Endothelial cell of umbilical vein (primary cell): Measurements from ENCODE around the gene FAM184B. TPM values are rescaled to one million over a fixed set of nuclear protein-coding genes. Genes with fewer than 3 reads are reported as not detected.

Experiments used
- BruUV-seq: library from RNA; stranded (reverse); fragments of 400-500 nt; replicated peaks from 2 replicates; lab custom pipeline; 2021; lab: Mats Ljungman, UMichigan
- CTCF ChIA-PET: fragments of 300-600, 350-600 bp; sonication (Branson Sonifier 250); formaldehyde crosslinking; loops from one replicate; lab custom pipeline; 2021; ENCODE audit warnings: antibody characterized with exemption, inconsistent platforms; lab: Charles Lee
- POLR2A ChIA-PET: fragments of 300-600, 350-600 bp; sonication (Branson Sonifier 250); formaldehyde crosslinking; loops from one replicate; lab custom pipeline; 2021; ENCODE audit warnings: antibody characterized with exemption, inconsistent platforms; lab: Charles Lee
- DNase-seq: peaks from one replicate; pipeline ENCODE4 v3.0.0-alpha.2; 2011; ENCODE audit warnings: low read depth, low spot score
- FAIRE-seq: peaks from 2 replicates; lab custom pipeline; 2011; peaks lifted over from hg19 to GRCh38; lab: Jason Lieb, UNC
- H2AFZ ChIP-seq: 2 replicates; pipeline ENCODE4 v1.6.0; 2012; ENCODE audit warnings: low read depth, low read length, control low read depth, inconsistent platforms
- H3K27ac ChIP-seq: 2 replicates; pipeline ENCODE4 v1.5.1; 2011; ENCODE audit warnings: low read depth, mild to moderate bottlenecking, control low read depth, low read length, moderate library complexity; ENCODE audit not compliant: insufficient read depth
- H3K27me3 ChIP-seq, 2 experiments: 2 replicates each; pipeline versions ENCODE4 v1.6.0 to v1.6.1; 2011; ENCODE audit warnings: low read length in 2 of 2, mixed read lengths in 1 of 2; ENCODE audit not compliant: control insufficient read depth in 2 of 2, insufficient read depth in 2 of 2
- H3K36me3 ChIP-seq, 2 experiments: 2 replicates in 1 of 2; 3 replicates in 1 of 2; pipeline ENCODE4 v1.5.1; 2011; ENCODE audit warnings: low read length in 2 of 2, mild to moderate bottlenecking in 1 of 2, moderate library complexity in 1 of 2; ENCODE audit not compliant: control insufficient read depth in 2 of 2, insufficient read depth in 2 of 2; ENCODE audit errors: extremely low read depth in 1 of 2
- H3K4me1 ChIP-seq: 3 replicates; pipeline ENCODE4 v1.5.1; 2011; ENCODE audit warnings: mild to moderate bottlenecking, low read length; ENCODE audit not compliant: control insufficient read depth, insufficient read depth; ENCODE audit errors: extremely low read depth
- H3K4me2 ChIP-seq: 2 replicates; pipeline ENCODE4 v1.6.1; 2011; ENCODE audit warnings: low read length, control low read depth, mixed read lengths; ENCODE audit not compliant: insufficient read depth
- H3K4me3 ChIP-seq, 3 experiments: fragments of 200-600 bp in 1 of 3; sonication (generic), shearing (Covaris generic) in 1 of 3; replicated peaks in 1 of 3; 2 replicates each; pipeline ENCODE4 v1.5.1; 2011 to 2016; ENCODE audit warnings: control low read depth in 3 of 3, low read length in 3 of 3, mild to moderate bottlenecking in 2 of 3, inconsistent platforms in 1 of 3, low read depth in 1 of 3, moderate library complexity in 1 of 3; ENCODE audit not compliant: insufficient read depth in 1 of 3
- H3K79me2 ChIP-seq: 2 replicates; pipeline ENCODE4 v1.6.0; 2012; ENCODE audit warnings: low read length, inconsistent platforms; ENCODE audit not compliant: control insufficient read depth, insufficient read depth
- H3K9ac ChIP-seq: replicated peaks from 2 replicates; pipeline ENCODE3; 2011; ENCODE audit warnings: low read length, control low read depth; ENCODE audit not compliant: insufficient read depth; ENCODE audit errors: extremely low read depth
- H3K9me1 ChIP-seq: replicated peaks from 3 replicates; pipeline ENCODE4 v1.6.0; 2011; ENCODE audit warnings: mild to moderate bottlenecking, low read length; ENCODE audit not compliant: control insufficient read depth, insufficient read depth; ENCODE audit errors: extremely low read depth
- H3K9me3 ChIP-seq: replicated peaks from 2 replicates; pipeline ENCODE4 v1.5.1; 2012; ENCODE audit warnings: low read length, inconsistent platforms; ENCODE audit not compliant: control insufficient read depth, insufficient read depth
- H4K20me1 ChIP-seq: replicated peaks from 2 replicates; pipeline ENCODE3; 2011; ENCODE audit warnings: mild to moderate bottlenecking, low read length; ENCODE audit not compliant: control insufficient read depth, insufficient read depth; ENCODE audit errors: extremely low read depth
- CTCF ChIP-seq, 2 donors: IDR thresholded peaks; 1 replicate in 1 of 2; 2 replicates in 1 of 2; pipeline ENCODE4 v1.5.1; 2011; ENCODE audit warnings: low read length in 2 of 2, mild to moderate bottlenecking in 2 of 2, moderate library complexity in 2 of 2, control low read depth in 1 of 2, inconsistent platforms in 1 of 2, low read depth in 1 of 2; ENCODE audit not compliant: insufficient read depth in 1 of 2; ENCODE audit errors: extremely low read depth in 1 of 2
- EZH2 ChIP-seq: IDR thresholded peaks from 2 replicates; pipeline ENCODE4 v1.6.1; 2012; ENCODE audit warnings: borderline replicate concordance, low read depth, mild to moderate bottlenecking, moderate library complexity, low read length, inconsistent platforms; ENCODE audit not compliant: severe bottlenecking
- FOS ChIP-seq: IDR thresholded peaks from 2 replicates; pipeline ENCODE4 v1.6.1; 2011; ENCODE audit warnings: mild to moderate bottlenecking, low read length, moderate library complexity, borderline replicate concordance; ENCODE audit not compliant: insufficient read depth
- GATA2 ChIP-seq: IDR thresholded peaks from 2 replicates; pipeline ENCODE4 v1.7.0; 2011; ENCODE audit warnings: low read depth, mild to moderate bottlenecking, moderate library complexity, mixed read lengths, low read length; ENCODE audit not compliant: insufficient read length, insufficient read depth
- JUN ChIP-seq: IDR thresholded peaks from 2 replicates; pipeline ENCODE4 v1.6.1; 2011; ENCODE audit warnings: borderline replicate concordance, low read depth; ENCODE audit not compliant: insufficient read length, insufficient read depth
- MAX ChIP-seq: IDR thresholded peaks from 2 replicates; pipeline ENCODE4 v1.6.1; 2011; ENCODE audit not compliant: insufficient read depth, insufficient read length
- MYC ChIP-seq: IDR thresholded peaks from one replicate; pipeline ENCODE4 v1.6.1; 2011; ENCODE audit warnings: mild to moderate bottlenecking, low read depth, low read length
- POLR2A ChIP-seq: IDR thresholded peaks from 2 replicates; pipeline ENCODE4 v1.6.1; 2012; ENCODE audit warnings: low read depth, mild to moderate bottlenecking, control low read depth, low read length
- POLR2AphosphoS5 ChIP-seq: IDR thresholded peaks from 2 replicates; pipeline ENCODE4 v1.6.1; 2012; ENCODE audit warnings: low read depth, mild to moderate bottlenecking, control low read depth, low read length, moderate library complexity; ENCODE audit not compliant: insufficient read depth
- dilution Hi-C: fragments of 300-500 bp; cut with MboI; formaldehyde crosslinking; loops from one replicate; pipeline ENCODE4 v1.15.0; 2019; ENCODE audit warnings: low sequenced_read_pairs; ENCODE audit not compliant: extremely low pct_ligation_motif_present
- intact Hi-C: fragments of 100-400 bp; cut with micrococcal nuclease; formaldehyde crosslinking; loops from one replicate; pipeline ENCODE4 v1.10.0; 2022
- polyA plus RNA-seq, 4 experiments: library from polyadenylated mRNA; depleted of rRNA in 3 of 4; stranded (reverse) in 3 of 4; unstranded in 1 of 4; fragments of >200 nt; gene quantifications; 2 replicates each; pipeline versions ENCODE4 v1.2.1 to v1.2.3, GENCODE V29; 2011 to 2012; ENCODE audit warnings: missing spikeins in 1 of 4
- total RNA-seq: library from RNA; stranded (reverse); gene quantifications from 2 replicates; pipeline ENCODE4 v1.2.3, GENCODE V29; 2021

Gene FAM184B
- total and polyA plus RNA-seq, 2 donors (not counting 3 experiments of a cell fraction or from before 2014, with no cell fraction given): not detected

- Histone ChIP-seq H2AFZ (no peak overlapping the region), H3K27me3 (no peaks in the 10 kb centered on the region), H4K20me1 (no peaks in the 10 kb centered on the region), H3K9me3 (no peaks in the 10 kb centered on the region), H3K79me2 (no peaks in the 10 kb centered on the region), H3K36me3 (no peaks in the 10 kb centered on the region), H3K27ac (no peak overlapping the region), H3K9ac (no peak overlapping the region), H3K4me2 (no peak overlapping the region), H3K4me1 (no peaks in the 10 kb centered on the region), H3K9me1 (no peaks in the 10 kb centered on the region), H3K4me3 (no peak overlapping the region)
- dilution Hi-C loops: no loop called here
- BruUV-seq: no TSS peak
- TF ChIP-seq FOS (no peak), POLR2A (no peak), MAX (no peak), GATA2 (no peak), MYC (no peak), POLR2AphosphoS5 (no peak), JUN (no peak), EZH2 (no peak), CTCF (IDR thresholded peaks at IDR 0.05; ENCODE audit: extremely low read depth in 1 of 2, insufficient read depth in 1 of 2, low read depth in 1 of 2, low read length in 2 of 2) (no peak)
- intact Hi-C loops: no loop called here
- FAIRE-seq: no peak
- CTCF ChIA-PET: no interaction called here
- DNase-seq: no peak
- POLR2A ChIA-PET: no interaction called here
Observed at GRCh38 chr4:17771284-17771908, 10.0 kb downstream of the FAM184B start.
